HepG2 (cell line): ENCODE measurements around the gene CNGA3. TPM values are rescaled to one million over a fixed set of nuclear protein-coding genes. Genes with fewer than 3 reads are reported as not detected.

ENCODE experiments used
- ATF1 ChIP-seq: IDR thresholded peaks from 2 replicates; pipeline ENCODE4 v1.6.1; 2016; ENCODE audit warnings: mild to moderate bottlenecking, control low read depth
- BATF2 ChIP-seq: sonication (generic); formaldehyde crosslinking; IDR thresholded peaks from 2 replicates; pipeline ENCODE4 v1.8.0; 2022; ENCODE audit warnings: mild to moderate bottlenecking, missing genetic modification reagents, moderate library complexity
- DZIP1 ChIP-seq: sonication (generic); formaldehyde crosslinking; IDR thresholded peaks from 2 replicates; pipeline ENCODE4 v1.5.0; 2020; ENCODE audit warnings: mild to moderate bottlenecking, missing genetic modification reagents
- GATAD2A ChIP-seq: IDR thresholded peaks from 2 replicates; pipeline ENCODE4 v1.6.1; 2016
- GRHL1 ChIP-seq: sonication (generic); formaldehyde crosslinking; conservative IDR thresholded peaks from 2 replicates; pipeline ENCODE4 v1.8.0; 2022; ENCODE audit warnings: missing genetic modification reagents
- RBAK ChIP-seq: sonication (generic); formaldehyde crosslinking; IDR thresholded peaks from 2 replicates; pipeline ENCODE4 v1.5.1; 2020; ENCODE audit warnings: mild to moderate bottlenecking, missing genetic modification reagents
- SOX13 ChIP-seq, 3 experiments: fragments of 450-650 bp in 1 of 3; sonication (generic) in 1 of 3; formaldehyde crosslinking in 1 of 3; IDR thresholded peaks in 2 of 3; conservative IDR thresholded peaks in 1 of 3; 2 replicates each; pipeline versions ENCODE4 v1.5.0 to v1.6.1; 2016 to 2020; ENCODE audit warnings: antibody characterized with exemption in 1 of 3, mild to moderate bottlenecking in 1 of 3, missing compliant biosample characterization in 1 of 3, missing genetic modification reagents in 1 of 3, moderate library complexity in 1 of 3
- TBP ChIP-seq: sonication (generic); formaldehyde crosslinking; IDR thresholded peaks from 2 replicates; pipeline ENCODE4 v1.5.0; 2020; ENCODE audit warnings: missing genetic modification reagents
- TFE3 ChIP-seq: IDR thresholded peaks from 2 replicates; pipeline ENCODE4 v1.6.1; 2016
- ZBTB10 ChIP-seq: sonication (generic); formaldehyde crosslinking; IDR thresholded peaks from 2 replicates; pipeline ENCODE4 v1.4.0; 2020; ENCODE audit warnings: missing genetic modification reagents, borderline replicate concordance
- ZSCAN25 ChIP-seq: sonication (generic); formaldehyde crosslinking; IDR thresholded peaks from 2 replicates; pipeline ENCODE4 v1.8.0; 2022; ENCODE audit warnings: mild to moderate bottlenecking, missing genetic modification reagents
- polyA plus RNA-seq, 8 experiments: library from polyadenylated mRNA; depleted of rRNA in 3 of 8; stranded (reverse) in 7 of 8; unstranded in 1 of 8; fragments of >200 nt; fragmentation: Illumina TruSeq in 4 of 8; extraction: Trizol in 4 of 8; gene quantifications; 2 replicates each; pipeline versions ENCODE4 v1.2.1 to v1.2.3, GENCODE V29; 2011 to 2016; ENCODE audit warnings: low read depth in 4 of 8, missing spikeins in 1 of 8, mixed read lengths in 1 of 8; ENCODE audit not compliant: insufficient read depth in 1 of 8
- total RNA-seq, 5 experiments: library from RNA; depleted of rRNA; stranded (reverse); fragments of >200 nt; fragmentation: Illumina TruSeq; extraction: Trizol; gene quantifications; 2 replicates each; pipeline ENCODE4 v1.2.3, GENCODE V29; 2016; ENCODE audit warnings: low read depth in 1 of 5
- TF ChIP-seq, protein P1 (sequence below): sonication (generic); formaldehyde crosslinking; IDR thresholded peaks from 2 replicates; pipeline ENCODE4 v1.4.0; 2020; ENCODE audit warnings: missing genetic modification reagents
- TF ChIP-seq, protein P2 (sequence below): sonication (generic); formaldehyde crosslinking; IDR thresholded peaks from 2 replicates; pipeline ENCODE4 v1.5.0; 2020; ENCODE audit warnings: missing genetic modification reagents, mild to moderate bottlenecking, borderline replicate concordance

CNGA3 gene
- total and polyA plus RNA-seq, 2 of the 13 experiments (the other 11 are each of a cell fraction or from before 2014, with no cell fraction given) = not detected

DNA sequence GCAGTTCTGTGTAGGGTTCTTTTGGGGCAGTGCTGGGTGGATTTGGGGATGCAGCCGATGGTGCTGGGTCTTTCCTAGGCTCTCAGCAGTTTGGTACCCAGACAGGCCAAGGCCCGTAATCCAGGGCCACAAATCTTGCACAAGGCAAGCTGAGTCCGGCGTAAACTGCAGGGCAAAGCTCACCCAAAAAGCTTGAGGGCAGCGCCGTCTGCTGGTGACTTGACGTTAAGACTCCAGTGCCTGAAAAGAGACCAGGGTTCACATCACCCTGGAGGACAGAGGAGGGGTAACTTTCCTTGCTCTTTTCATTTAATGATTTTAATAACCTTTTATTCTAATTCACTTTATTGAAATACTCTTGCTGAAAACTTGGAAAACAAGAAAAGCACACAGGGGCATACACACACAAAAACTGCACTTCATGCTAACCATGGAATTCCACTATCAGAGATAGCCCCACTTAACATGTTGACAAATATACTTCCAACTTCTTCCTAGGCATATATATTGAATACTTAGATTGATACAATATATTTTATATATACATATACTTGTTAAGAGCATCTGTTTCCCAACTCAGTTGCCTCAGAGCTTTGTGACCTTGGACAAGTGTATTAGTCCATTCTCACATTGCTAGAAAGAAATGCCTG is 38.9 kb downstream of the CNGA3 start (continued):
- TF ChIP-seq DZIP1 (CRISPR knock-in tag) (no peak), GATAD2A (CRISPR knock-in tag) (peak; percentile 41; the same call in 1 of the 2 replicates), TBP (CRISPR knock-in tag) (no peak), TFE3 (CRISPR knock-in tag) (no peak), RBAK (CRISPR knock-in tag) (no peak), ATF1 (CRISPR knock-in tag) (no peak), ZBTB10 (CRISPR knock-in tag) (no peak), BATF2 (CRISPR knock-in tag) (no peak), GRHL1 (CRISPR knock-in tag) (no peak), SOX13 (IDR thresholded peaks at IDR 0.05) (no peak), SOX13 (CRISPR knock-in tag; conservative IDR thresholded peaks at IDR 0.05 in 1 of 2, IDR thresholded peaks at IDR 0.05 in 1 of 2) (no peak), ZSCAN25 (CRISPR knock-in tag) (peak; percentile 76; the same call in 1 of the 2 replicates)
- TF ChIP-seq, protein P1, sequence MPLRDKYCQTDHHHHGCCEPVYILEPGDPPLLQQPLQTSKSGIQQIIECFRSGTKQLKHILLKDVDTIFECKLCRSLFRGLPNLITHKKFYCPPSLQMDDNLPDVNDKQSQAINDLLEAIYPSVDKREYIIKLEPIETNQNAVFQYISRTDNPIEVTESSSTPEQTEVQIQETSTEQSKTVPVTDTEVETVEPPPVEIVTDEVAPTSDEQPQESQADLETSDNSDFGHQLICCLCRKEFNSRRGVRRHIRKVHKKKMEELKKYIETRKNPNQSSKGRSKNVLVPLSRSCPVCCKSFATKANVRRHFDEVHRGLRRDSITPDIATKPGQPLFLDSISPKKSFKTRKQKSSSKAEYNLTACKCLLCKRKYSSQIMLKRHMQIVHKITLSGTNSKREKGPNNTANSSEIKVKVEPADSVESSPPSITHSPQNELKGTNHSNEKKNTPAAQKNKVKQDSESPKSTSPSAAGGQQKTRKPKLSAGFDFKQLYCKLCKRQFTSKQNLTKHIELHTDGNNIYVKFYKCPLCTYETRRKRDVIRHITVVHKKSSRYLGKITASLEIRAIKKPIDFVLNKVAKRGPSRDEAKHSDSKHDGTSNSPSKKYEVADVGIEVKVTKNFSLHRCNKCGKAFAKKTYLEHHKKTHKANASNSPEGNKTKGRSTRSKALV (CRISPR knock-in tag) = no peak
- TF ChIP-seq, protein P2, sequence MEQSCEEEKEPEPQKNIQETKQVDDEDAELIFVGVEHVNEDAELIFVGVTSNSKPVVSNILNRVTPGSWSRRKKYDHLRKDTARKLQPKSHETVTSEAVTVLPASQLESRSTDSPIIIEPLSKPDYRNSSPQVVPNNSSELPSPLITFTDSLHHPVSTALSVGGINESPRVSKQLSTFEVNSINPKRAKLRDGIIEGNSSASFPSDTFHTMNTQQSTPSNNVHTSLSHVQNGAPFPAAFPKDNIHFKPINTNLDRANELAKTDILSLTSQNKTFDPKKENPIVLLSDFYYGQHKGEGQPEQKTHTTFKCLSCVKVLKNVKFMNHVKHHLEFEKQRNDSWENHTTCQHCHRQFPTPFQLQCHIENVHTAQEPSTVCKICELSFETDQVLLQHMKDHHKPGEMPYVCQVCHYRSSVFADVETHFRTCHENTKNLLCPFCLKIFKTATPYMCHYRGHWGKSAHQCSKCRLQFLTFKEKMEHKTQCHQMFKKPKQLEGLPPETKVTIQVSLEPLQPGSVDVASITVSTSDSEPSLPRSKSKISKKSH = 0 out of 2 replicates have a peak, but pooled peaks have one; percentile 27
